ENCODE results near the gene PNMA8A. TPM values are rescaled to one million over a fixed set of nuclear protein-coding genes. Genes with fewer than 3 reads are reported as not detected.

PNMA8A gene
- total and polyA plus RNA-seq, 7 donors: 0.11 to 3.8 (median 0.93) TPM

- Histone ChIP-seq H3K4me1 (no peaks in the 10 kb centered on the region), H3K27me3 (ENCODE audit: insufficient read depth in 3 of 3, low read length in 2 of 3) (peaks cover 0 to 3% (median 2%) of the 10 kb centered on the region in 3 donors), H3K36me3 (ENCODE audit: insufficient read depth in 1 of 2, low read depth in 1 of 2) (no peaks in the 10 kb centered on the region), H3K4me3 (no peak overlapping the region), H3K9me3 (no peaks in the 10 kb centered on the region), H3K27ac (no peak overlapping the region)
- intact Hi-C loops (cut with DNase I): no loop called here
- no peak for TF ChIP-seq CTCF (IDR thresholded peaks at IDR 0.05)
- 71 to 77% (median 77%) methylated on average over 1 of the region's 1 CpG for WGBS, 3 donors
- no peak for DNase-seq
- ATAC-seq: no peak
These were observed 10.4 kb downstream of the PNMA8A start for GRCh38 chr19:46460981-46461380.

GRCh38 chr19:46460055-46460454, 11.3 kb downstream of the PNMA8A start:
- H3K9me3 ChIP-seq: no peaks in the 10 kb centered on the region
- peaks cover 0 to 3% (median 2%) of the 10 kb centered on the region in 3 donors for H3K27me3 ChIP-seq (ENCODE audit: insufficient read depth in 3 of 3, low read length in 2 of 3)
- H3K27ac ChIP-seq: no peak overlapping the region
- intact Hi-C loops (cut with DNase I): no loop called here
- H3K4me3 ChIP-seq: no peak overlapping the region
- ATAC-seq (no peak), DNase-seq (no peak)
- no peaks in the 10 kb centered on the region for H3K4me1 ChIP-seq
- 69 to 94% (median 74%) methylated on average over 2 of the region's 2 CpGs for WGBS, 3 donors
- H3K36me3 ChIP-seq (ENCODE audit: insufficient read depth in 1 of 2, low read depth in 1 of 2): no peaks in the 10 kb centered on the region
- TF ChIP-seq CTCF (IDR thresholded peaks at IDR 0.05): no peak

- Histone ChIP-seq H3K27ac (no peak overlapping the region), H3K4me1 (no peaks in the 10 kb centered on the region), H3K27me3 (ENCODE audit: insufficient read depth in 3 of 3, low read length in 2 of 3) (no peaks in the 10 kb centered on the region), H3K9me3 (no peaks in the 10 kb centered on the region), H3K4me3 (no peak overlapping the region), H3K36me3 (ENCODE audit: insufficient read depth in 1 of 2, low read depth in 1 of 2) (no peaks in the 10 kb centered on the region)
- DNase-seq: no peak
- TF ChIP-seq CTCF (IDR thresholded peaks at IDR 0.05): no peak
- WGBS, 3 donors: 93 to 97% (median 95%) methylated on average over 5 of the region's 5 CpGs
- ATAC-seq: no peak
- intact Hi-C loops (cut with DNase I): no loop called here
These were observed 14.4 kb downstream of the PNMA8A start for GRCh38 chr19:46456930-46457329.

GRCh38 chr19:46454244-46454643, 17.1 kb downstream of the PNMA8A start:
- no peaks in the 10 kb centered on the region for H3K36me3 ChIP-seq (ENCODE audit: insufficient read depth in 1 of 2, low read depth in 1 of 2)
- no peaks in the 10 kb centered on the region for H3K9me3 ChIP-seq
- no peak for TF ChIP-seq CTCF (IDR thresholded peaks at IDR 0.05)
- peaks cover 4% of the 10 kb centered on the region for H3K4me1 ChIP-seq
- 74 to 77% (median 77%) methylated on average over 3 of the region's 3 CpGs for WGBS, 3 donors
- H3K27me3 ChIP-seq (ENCODE audit: insufficient read depth in 3 of 3, low read length in 2 of 3): no peaks in the 10 kb centered on the region
- intact Hi-C loops (cut with DNase I): no loop called here
- H3K4me3 ChIP-seq: no peak overlapping the region
- DNase-seq (no peak), ATAC-seq (no peak)
- no peak overlapping the region for H3K27ac ChIP-seq

- H3K27ac ChIP-seq: no peak overlapping the region
- H3K27me3 ChIP-seq (ENCODE audit: insufficient read depth in 3 of 3, low read length in 2 of 3): no peaks in the 10 kb centered on the region
- no peak overlapping the region for H3K4me3 ChIP-seq
- H3K4me1 ChIP-seq: peaks cover 4% of the 10 kb centered on the region
- no peak for TF ChIP-seq CTCF (IDR thresholded peaks at IDR 0.05)
- no peaks in the 10 kb centered on the region for H3K36me3 ChIP-seq (ENCODE audit: insufficient read depth in 1 of 2, low read depth in 1 of 2)
- DNase-seq (no peak), ATAC-seq (no peak)
- WGBS, 3 donors: 78 to 84% (median 79%) methylated on average over 6 of the region's 6 CpGs
- intact Hi-C loops (cut with DNase I): no loop called here
- H3K9me3 ChIP-seq: no peaks in the 10 kb centered on the region
These were observed 17.7 kb downstream of the PNMA8A start for GRCh38 chr19:46453661-46454060.
